IMR-90 (cell line): ENCODE results near the gene SH2B2. TPM values are rescaled to one million over a fixed set of nuclear protein-coding genes. Genes with fewer than 3 reads are reported as not detected.

Experiments used
- CEBPB ChIP-seq: IDR thresholded peaks from 2 replicates; pipeline ENCODE4 v1.6.1; 2012; ENCODE audit warnings: low read depth, low read length, improper control_type of control experiment
- MAFK ChIP-seq: IDR thresholded peaks from 2 replicates; pipeline ENCODE4 v1.6.1; 2012; ENCODE audit warnings: low read depth, low read length, improper control_type of control experiment
- MAZ ChIP-seq: IDR thresholded peaks from 2 replicates; pipeline ENCODE4 v1.6.1; 2012; ENCODE audit warnings: low read depth, mild to moderate bottlenecking, low read length, improper control_type of control experiment, moderate library complexity, borderline replicate concordance
- MXI1 ChIP-seq: IDR thresholded peaks from 2 replicates; pipeline ENCODE4 v1.6.1; 2012; ENCODE audit warnings: low read depth, mild to moderate bottlenecking, low read length, moderate library complexity, borderline replicate concordance
- POLR2A ChIP-seq: IDR thresholded peaks from 2 replicates; pipeline ENCODE4 v1.6.1; 2012; ENCODE audit warnings: mild to moderate bottlenecking, low read depth, low read length
- SMC3 ChIP-seq: fragments of 150-350 bp; IDR thresholded peaks from 2 replicates; pipeline ENCODE4 v1.6.1; 2016; ENCODE audit warnings: low read depth, mild to moderate bottlenecking, antibody characterized with exemption, low read length, moderate library complexity
- USF2 ChIP-seq: fragments of 150-350 bp; IDR thresholded peaks from 2 replicates; pipeline ENCODE4 v1.6.1; 2017; ENCODE audit warnings: mild to moderate bottlenecking, antibody characterized with exemption, low read length, low read depth
- polyA plus RNA-seq, 3 experiments: library from polyadenylated mRNA; depleted of rRNA; stranded (reverse); fragments of >200 nt; gene quantifications; 2 replicates each; pipeline ENCODE4 v1.2.3, GENCODE V29; 2012; ENCODE audit warnings: low replicate concordance in 1 of 3
- total RNA-seq: library from RNA; depleted of rRNA; stranded (reverse); fragments of >200 nt; gene quantifications from 2 replicates; pipeline ENCODE4 v1.2.3, GENCODE V29; 2012

Gene SH2B2
- total and polyA plus RNA-seq, 2 of the 4 experiments (the other 2 are of a cell fraction): 0.36 to 0.99 TPM

- TF ChIP-seq USF2 (no peak), MAFK (no peak), MXI1 (no peak), CEBPB (no peak), POLR2A (no peak), SMC3 (no peak), MAZ (no peak)
These were observed 7.9 kb downstream of the SH2B2 start (continued) for GRCh38 chr7:102294589-102294988.
